ENCODE measurements around the gene PAX1. TPM values are rescaled to one million over a fixed set of nuclear protein-coding genes. Genes with fewer than 3 reads are reported as not detected.

Gene PAX1
- total RNA-seq, 2 experiments from 2014 or later, result not detected

DNA sequence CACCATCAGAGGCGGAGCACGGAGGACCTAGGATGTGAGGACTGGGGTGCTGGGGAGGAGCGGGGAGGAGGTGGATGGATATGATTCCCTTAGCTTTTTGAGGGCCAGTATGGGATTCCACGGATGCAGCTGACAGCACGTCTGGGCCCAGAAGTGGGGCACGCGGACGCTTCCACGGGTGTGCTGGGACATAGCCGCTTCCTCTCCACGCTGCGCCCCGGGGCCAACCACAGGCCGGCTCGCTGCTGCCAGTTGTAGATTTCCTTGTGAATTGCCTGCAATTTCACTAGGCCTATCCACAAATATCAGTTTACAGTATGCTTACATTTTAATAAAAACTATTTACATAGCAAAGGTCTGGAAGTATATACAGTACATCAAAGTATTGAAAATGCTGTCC, 23.9 kb downstream of the PAX1 start:
- ChIA-PET CTCF (ENCODE audit: unreplicated experiment) (no interaction called here), POLR2A (no interaction called here)
- H3K36me3 ChIP-seq (ENCODE audit: insufficient read depth, low read length), result no peaks in the 10 kb centered on the region
- no peaks in the 10 kb centered on the region for H4K20me1 ChIP-seq (ENCODE audit: insufficient read depth, low read length)
- DNase-seq (ENCODE audit: low spot score), result no peak
- intact Hi-C loops (cut with micrococcal nuclease; ENCODE audit: unreplicated experiment), result no loop called here
- H3K9me2 ChIP-seq (ENCODE audit: insufficient read depth, low read length), result no peaks in the 10 kb centered on the region
- BruUV-seq (replicated peaks), result no TSS peak
- H3K4me3 ChIP-seq (ENCODE audit: low read depth, low read length, poor library complexity, severe bottlenecking), result no peak overlapping the region
- no peak overlapping the region for H3K4me2 ChIP-seq (ENCODE audit: low read length)
- no peak overlapping the region for H3K27ac ChIP-seq (ENCODE audit: low read depth, low read length, poor library complexity, severe bottlenecking)
- no peak overlapping the region for H2AFZ ChIP-seq (ENCODE audit: low read length)
- no peaks in the 10 kb centered on the region for H3K9me3 ChIP-seq (ENCODE audit: low read length)
- no peak for TF ChIP-seq EZH2phosphoT487 (IDR thresholded peaks at IDR 0.05; ENCODE audit: borderline replicate concordance, low read depth, low read length)
- TF ChIP-seq, protein P1, sequence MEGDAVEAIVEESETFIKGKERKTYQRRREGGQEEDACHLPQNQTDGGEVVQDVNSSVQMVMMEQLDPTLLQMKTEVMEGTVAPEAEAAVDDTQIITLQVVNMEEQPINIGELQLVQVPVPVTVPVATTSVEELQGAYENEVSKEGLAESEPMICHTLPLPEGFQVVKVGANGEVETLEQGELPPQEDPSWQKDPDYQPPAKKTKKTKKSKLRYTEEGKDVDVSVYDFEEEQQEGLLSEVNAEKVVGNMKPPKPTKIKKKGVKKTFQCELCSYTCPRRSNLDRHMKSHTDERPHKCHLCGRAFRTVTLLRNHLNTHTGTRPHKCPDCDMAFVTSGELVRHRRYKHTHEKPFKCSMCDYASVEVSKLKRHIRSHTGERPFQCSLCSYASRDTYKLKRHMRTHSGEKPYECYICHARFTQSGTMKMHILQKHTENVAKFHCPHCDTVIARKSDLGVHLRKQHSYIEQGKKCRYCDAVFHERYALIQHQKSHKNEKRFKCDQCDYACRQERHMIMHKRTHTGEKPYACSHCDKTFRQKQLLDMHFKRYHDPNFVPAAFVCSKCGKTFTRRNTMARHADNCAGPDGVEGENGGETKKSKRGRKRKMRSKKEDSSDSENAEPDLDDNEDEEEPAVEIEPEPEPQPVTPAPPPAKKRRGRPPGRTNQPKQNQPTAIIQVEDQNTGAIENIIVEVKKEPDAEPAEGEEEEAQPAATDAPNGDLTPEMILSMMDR (conservative IDR thresholded peaks at IDR 0.05; ENCODE audit: low read length), result no peak
- no peaks in the 10 kb centered on the region for H3K79me2 ChIP-seq (ENCODE audit: insufficient read depth, low read depth, low read length)
- H3K4me1 ChIP-seq (ENCODE audit: insufficient read depth, low read length, poor library complexity, severe bottlenecking), result no peaks in the 10 kb centered on the region

DNA sequence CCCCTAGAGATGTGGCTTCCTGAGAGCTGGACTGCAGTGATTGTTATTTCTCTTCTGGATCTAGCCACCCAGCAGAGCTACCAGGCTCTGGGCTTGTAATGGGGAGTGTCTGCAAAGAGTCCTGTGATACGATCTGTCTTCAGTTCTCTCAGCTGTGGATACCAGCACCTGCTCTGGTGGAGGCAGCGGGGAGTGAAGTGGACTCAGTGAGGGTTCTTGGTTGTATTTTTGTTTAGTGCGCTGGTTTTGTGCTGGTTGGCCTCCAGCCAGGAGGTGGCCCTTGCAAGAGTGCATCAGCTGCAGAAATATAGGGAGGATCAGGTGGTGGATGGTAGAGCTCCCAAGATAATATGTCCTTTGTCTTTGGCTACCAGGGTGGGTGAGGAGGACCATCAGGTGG, 33.7 kb downstream of the PAX1 start:
- no peak for TF ChIP-seq EZH2phosphoT487 (IDR thresholded peaks at IDR 0.05; ENCODE audit: borderline replicate concordance, low read depth, low read length)
- TF ChIP-seq, protein P1 (conservative IDR thresholded peaks at IDR 0.05; ENCODE audit: low read length), result no peak
- Histone ChIP-seq H3K27ac (ENCODE audit: low read depth, low read length, poor library complexity, severe bottlenecking) (no peak overlapping the region), H3K4me3 (ENCODE audit: low read depth, low read length, poor library complexity, severe bottlenecking) (no peak overlapping the region), H2AFZ (ENCODE audit: low read length) (no peak overlapping the region), H3K9me2 (ENCODE audit: insufficient read depth, low read length) (no peaks in the 10 kb centered on the region), H3K4me1 (ENCODE audit: insufficient read depth, low read length, poor library complexity, severe bottlenecking) (no peaks in the 10 kb centered on the region), H3K4me2 (ENCODE audit: low read length) (no peak overlapping the region), H4K20me1 (ENCODE audit: insufficient read depth, low read length) (no peaks in the 10 kb centered on the region), H3K9me3 (ENCODE audit: low read length) (no peaks in the 10 kb centered on the region), H3K79me2 (ENCODE audit: insufficient read depth, low read depth, low read length) (no peaks in the 10 kb centered on the region), H3K36me3 (ENCODE audit: insufficient read depth, low read length) (no peaks in the 10 kb centered on the region)
- ChIA-PET POLR2A (interaction anchor here (1.0 to 1.5 kb wide), 3 partner anchors 20 to 27 kb away, joined by 3 to 4 read pairs (median 3); no protein-coding TSS in a partner anchor), CTCF (ENCODE audit: unreplicated experiment) (interaction anchor here (1.3 kb wide), 1 partner anchor 19 kb away, joined by 4 read pairs; no protein-coding TSS in a partner anchor)
- no peak for DNase-seq (ENCODE audit: low spot score)
- no TSS peak for BruUV-seq (replicated peaks)
- intact Hi-C loops (cut with micrococcal nuclease; ENCODE audit: unreplicated experiment), result no loop called here

DNA sequence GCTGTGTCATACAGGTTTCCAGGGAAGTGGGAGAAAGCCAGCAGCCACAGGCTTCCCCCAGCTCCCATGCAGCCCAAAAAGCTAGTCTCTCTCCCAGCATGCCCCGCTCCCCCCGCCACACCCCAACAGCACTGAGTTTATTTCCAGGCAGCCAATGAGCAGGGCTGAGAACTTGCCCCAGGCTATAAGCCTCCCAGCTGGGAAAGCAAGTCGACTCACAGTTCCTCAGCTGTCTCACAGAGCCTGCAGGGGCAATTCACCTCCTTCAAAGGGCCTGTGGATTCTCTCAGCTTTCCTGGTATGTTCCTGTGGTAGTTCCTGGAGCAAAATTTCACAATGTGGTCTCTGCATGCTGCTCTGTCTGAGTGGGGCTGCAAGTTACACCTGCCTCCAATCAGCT, 34.2 kb downstream of the PAX1 start:
- no peaks in the 10 kb centered on the region for H3K9me2 ChIP-seq (ENCODE audit: insufficient read depth, low read length)
- H3K4me3 ChIP-seq (ENCODE audit: low read depth, low read length, poor library complexity, severe bottlenecking), result no peak overlapping the region
- BruUV-seq (replicated peaks), result no TSS peak
- H3K36me3 ChIP-seq (ENCODE audit: insufficient read depth, low read length), result no peaks in the 10 kb centered on the region
- no peak overlapping the region for H2AFZ ChIP-seq (ENCODE audit: low read length)
- TF ChIP-seq, protein P1 (conservative IDR thresholded peaks at IDR 0.05; ENCODE audit: low read length), result no peak
- no peak for TF ChIP-seq EZH2phosphoT487 (IDR thresholded peaks at IDR 0.05; ENCODE audit: borderline replicate concordance, low read depth, low read length)
- no peaks in the 10 kb centered on the region for H3K9me3 ChIP-seq (ENCODE audit: low read length)
- no peak overlapping the region for H3K4me2 ChIP-seq (ENCODE audit: low read length)
- ChIA-PET POLR2A (interaction anchor here (1.0 to 1.5 kb wide), 2 partner anchors 20 to 22 kb away, joined by 3 to 4 read pairs; no protein-coding TSS in a partner anchor), CTCF (ENCODE audit: unreplicated experiment) (interaction anchor here (1.3 kb wide), 1 partner anchor 20 kb away, joined by 4 read pairs; no protein-coding TSS in a partner anchor)
- no peaks in the 10 kb centered on the region for H3K4me1 ChIP-seq (ENCODE audit: insufficient read depth, low read length, poor library complexity, severe bottlenecking)
- no peak overlapping the region for H3K27ac ChIP-seq (ENCODE audit: low read depth, low read length, poor library complexity, severe bottlenecking)
- intact Hi-C loops (cut with micrococcal nuclease; ENCODE audit: unreplicated experiment), result no loop called here
- no peak for DNase-seq (ENCODE audit: low spot score)
- no peaks in the 10 kb centered on the region for H3K79me2 ChIP-seq (ENCODE audit: insufficient read depth, low read depth, low read length)
- no peaks in the 10 kb centered on the region for H4K20me1 ChIP-seq (ENCODE audit: insufficient read depth, low read length)

Data from OCI-LY7 (cell line).